CD14-positive monocyte (primary cell): Measurements from ENCODE around the gene BMP2K. TPM values are rescaled to one million over a fixed set of nuclear protein-coding genes. Genes with fewer than 3 reads are reported as not detected.

Experiments
- DNase-seq, 3 donors: peaks; one replicate each; pipeline ENCODE4 v3.0.0-alpha.2; 2011 to 2022
- H2AFZ ChIP-seq: 2 replicates; pipeline ENCODE4 v1.6.0; 2012; ENCODE audit warnings: mild to moderate bottlenecking, low read depth, low read length, inconsistent platforms; ENCODE audit not compliant: insufficient read depth, poor library complexity, severe bottlenecking
- H3K27ac ChIP-seq, 2 donors: 1 replicate in 1 of 2; 2 replicates in 1 of 2; pipeline ENCODE4 v1.5.1; 2012 to 2013; ENCODE audit warnings: low read length in 2 of 2, control low read depth in 1 of 2, inconsistent platforms in 1 of 2, low read depth in 1 of 2, mild to moderate bottlenecking in 1 of 2
- H3K27me3 ChIP-seq, 2 donors: one replicate each; pipeline versions ENCODE4 v1.6.0 to v1.6.1; 2011 to 2013; ENCODE audit warnings: low read length in 2 of 2; ENCODE audit not compliant: control insufficient read depth in 2 of 2, insufficient read depth in 2 of 2
- H3K36me3 ChIP-seq, 2 donors: replicated peaks in 1 of 2; 1 replicate in 1 of 2; 2 replicates in 1 of 2; pipeline versions ENCODE4 v1.5.1 to v1.6.1; 2012 to 2013; ENCODE audit warnings: low read length in 2 of 2, control low read depth in 1 of 2, inconsistent platforms in 1 of 2, mild to moderate bottlenecking in 1 of 2; ENCODE audit not compliant: insufficient read depth in 2 of 2, control insufficient read depth in 1 of 2
- H3K4me1 ChIP-seq, 2 donors: 1 replicate in 1 of 2; 2 replicates in 1 of 2; pipeline versions ENCODE4 v1.5.1 to v1.6.1; 2012 to 2013; ENCODE audit warnings: low read length in 2 of 2, control low read depth in 1 of 2, inconsistent platforms in 1 of 2, mild to moderate bottlenecking in 1 of 2, moderate library complexity in 1 of 2; ENCODE audit not compliant: insufficient read depth in 2 of 2, control insufficient read depth in 1 of 2
- H3K4me2 ChIP-seq: replicated peaks from 2 replicates; pipeline ENCODE3; 2012; ENCODE audit warnings: low read length, moderate library complexity, mild to moderate bottlenecking; ENCODE audit not compliant: poor library complexity, severe bottlenecking; ENCODE audit errors: extremely low read depth
- H3K4me3 ChIP-seq, 3 experiments: fragments of 200-600 bp in 1 of 3; sonication (generic) in 1 of 3; replicated peaks in 1 of 3; 1 replicate in 2 of 3; 2 replicates in 1 of 3; pipeline ENCODE4 v1.5.1; 2011 to 2013; ENCODE audit warnings: low read length in 3 of 3, mild to moderate bottlenecking in 3 of 3, control low read depth in 2 of 3, low read depth in 2 of 3, inconsistent platforms in 1 of 3, moderate library complexity in 1 of 3
- H3K79me2 ChIP-seq: 2 replicates; pipeline ENCODE4 v1.6.0; 2012; ENCODE audit warnings: mild to moderate bottlenecking, control low read depth, inconsistent platforms, low read length, moderate library complexity; ENCODE audit not compliant: insufficient read depth
- H3K9ac ChIP-seq: 2 replicates; pipeline ENCODE4 v1.6.0; 2017; ENCODE audit warnings: low read length, mild to moderate bottlenecking; ENCODE audit not compliant: insufficient read depth, poor library complexity, severe bottlenecking
- H3K9me3 ChIP-seq, 2 donors: replicated peaks in 1 of 2; 1 replicate in 1 of 2; 2 replicates in 1 of 2; pipeline versions ENCODE4 v1.5.1 to v1.6.1; 2012 to 2013; ENCODE audit warnings: low read length in 2 of 2, control low read depth in 1 of 2; ENCODE audit not compliant: control insufficient read depth in 1 of 2, insufficient read depth in 1 of 2
- H4K20me1 ChIP-seq: 2 replicates; pipeline ENCODE4 v1.6.0; 2012; ENCODE audit warnings: mild to moderate bottlenecking, low read length, control low read depth, moderate library complexity; ENCODE audit not compliant: insufficient read depth
- H3K27ac Mint-ChIP-seq, 7 donors: one replicate each; pipeline ENCODE4 v1.8.0; 2020; ENCODE audit warnings: mild to moderate bottlenecking in 7 of 7, mixed read lengths in 7 of 7, moderate library complexity in 6 of 7, inconsistent platforms in 2 of 7
- H3K27me3 Mint-ChIP-seq, 3 donors: one replicate each; pipeline ENCODE4 v1.8.0; 2021 to 2022; ENCODE audit warnings: low read depth in 3 of 3, mild to moderate bottlenecking in 3 of 3, mixed read lengths in 3 of 3, moderate library complexity in 3 of 3, inconsistent platforms in 1 of 3
- H3K36me3 Mint-ChIP-seq, 2 donors: one replicate each; pipeline ENCODE4 v1.8.0; 2020; ENCODE audit warnings: mixed read lengths in 2 of 2, inconsistent platforms in 1 of 2, mild to moderate bottlenecking in 1 of 2
- H3K4me1 Mint-ChIP-seq: one replicate; pipeline ENCODE4 v1.8.0; 2020; ENCODE audit warnings: mild to moderate bottlenecking, mixed read lengths
- H3K4me3 Mint-ChIP-seq, 2 donors: one replicate each; pipeline ENCODE4 v1.8.0; 2020; ENCODE audit warnings: mild to moderate bottlenecking in 2 of 2, mixed read lengths in 2 of 2, moderate library complexity in 1 of 2
- H3K9me3 Mint-ChIP-seq, 7 donors: one replicate each; pipeline ENCODE4 v1.8.0; 2020 to 2022; ENCODE audit warnings: mixed read lengths in 7 of 7, mild to moderate bottlenecking in 6 of 7, moderate library complexity in 6 of 7, inconsistent platforms in 2 of 7
- CTCF ChIP-seq: fragments of 200-600 bp; IDR thresholded peaks from one replicate; pipeline ENCODE4 v1.8.0; 2022; ENCODE audit warnings: antibody characterized with exemption, mild to moderate bottlenecking
- WGBS: methylation state at CpG from one replicate; pipeline ENCODE4 v1.1.5; 2013; ENCODE audit warnings: missing lambda C conversion rate; ENCODE audit not compliant: insufficient coverage; 5-methylcytosine and 5-hydroxymethylcytosine counted together
- intact Hi-C, 2 donors: fragments of 100-400 bp; cut with micrococcal nuclease; formaldehyde crosslinking; loops; one replicate each; pipeline versions ENCODE4 v1.15.0 to v1.15.1; 2023
- polyA plus RNA-seq, 3 donors: library from polyadenylated mRNA; depleted of rRNA in 1 of 3; unstranded in 2 of 3; stranded (reverse) in 1 of 3; fragments of 300-500 nt in 2 of 3; fragments of >200 nt in 1 of 3; fragmentation: Illumina TruSeq in 2 of 3; gene quantifications; 1 replicate in 2 of 3; 2 replicates in 1 of 3; pipeline ENCODE4 v1.2.3, GENCODE V29; 2012 to 2021

BMP2K gene
- polyA plus RNA-seq, 3 donors, result 11.8 to 39.7 (median 21.6) TPM

DNA sequence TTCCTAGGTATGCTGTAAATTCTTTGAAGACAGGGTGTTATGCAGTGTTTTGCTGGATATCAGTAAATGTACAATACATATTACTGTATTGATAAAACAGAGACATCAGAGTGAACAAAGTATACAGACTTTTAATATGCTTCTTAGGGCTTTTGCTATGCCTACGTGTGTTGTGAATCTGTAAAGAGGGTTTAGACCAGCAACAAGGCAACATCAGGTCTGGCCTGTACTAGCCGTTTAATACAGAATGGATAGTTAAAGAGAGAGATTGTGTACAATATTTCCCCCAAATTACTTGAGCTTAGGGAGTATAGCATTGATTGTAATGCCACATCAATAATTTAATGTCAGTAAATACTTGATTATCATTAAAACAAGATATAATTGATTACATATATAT, 87.8 kb downstream of the BMP2K start:
- H3K9me3 Mint-ChIP-seq, result no peaks in the 10 kb centered on the region
- H3K36me3 Mint-ChIP-seq, result peaks cover 55 to 59% of the 10 kb centered on the region in 2 donors
- H3K36me3 ChIP-seq, result peaks cover 67 to 88% of the 10 kb centered on the region in 2 donors
- no peak overlapping the region for H3K4me2 ChIP-seq
- H3K79me2 ChIP-seq, result no peaks in the 10 kb centered on the region
- H4K20me1 ChIP-seq, result peaks cover 32% of the 10 kb centered on the region
- no peaks in the 10 kb centered on the region for H3K27me3 ChIP-seq
- no peaks in the 10 kb centered on the region for H3K27me3 Mint-ChIP-seq
- H3K4me1 ChIP-seq, result no peaks in the 10 kb centered on the region
- WGBS, result 100% methylated on average over 1 of the region's 2 CpGs
- no peaks in the 10 kb centered on the region for H3K9me3 ChIP-seq
- peaks cover 2% of the 10 kb centered on the region for H3K4me1 Mint-ChIP-seq
- no peak overlapping the region for H3K27ac Mint-ChIP-seq
- intact Hi-C loops, result loop anchor here (5.0 to 10.0 kb wide), 3 partner anchors 89 to 899 kb away; partner anchors contain the start of gene BMP2K (in 1 of the 2)
- no peak overlapping the region for H3K4me3 ChIP-seq
- H3K27ac ChIP-seq, result no peak overlapping the region
- DNase-seq, result no peak
- H3K9ac ChIP-seq, result no peak overlapping the region
- no peak overlapping the region for H3K4me3 Mint-ChIP-seq
- no peak for TF ChIP-seq CTCF
- no peak overlapping the region for H2AFZ ChIP-seq

GRCh38 chr4:78864405-78865024, 88.4 kb downstream of the BMP2K start:
- Mint-ChIP-seq H3K9me3 (no peaks in the 10 kb centered on the region), H3K4me1 (peaks cover 2% of the 10 kb centered on the region), H3K27me3 (no peaks in the 10 kb centered on the region), H3K36me3 (peaks cover 54 to 59% of the 10 kb centered on the region in 2 donors), H3K4me3 (no peak overlapping the region), H3K27ac (no peak overlapping the region)
- Histone ChIP-seq H3K9me3 (no peaks in the 10 kb centered on the region), H3K79me2 (no peaks in the 10 kb centered on the region), H3K36me3 (peaks cover 63 to 88% of the 10 kb centered on the region in 2 donors), H3K27ac (no peak overlapping the region), H3K4me1 (no peaks in the 10 kb centered on the region), H3K9ac (no peak overlapping the region), H4K20me1 (peaks cover 32% of the 10 kb centered on the region), H3K4me3 (no peak overlapping the region), H3K4me2 (no peak overlapping the region), H3K27me3 (no peaks in the 10 kb centered on the region), H2AFZ (no peak overlapping the region)
- no CpG with 5 or more reads among the region's 3 CpGs for WGBS
- intact Hi-C loops, result loop anchor here (5.0 to 10.0 kb wide), 3 partner anchors 90 to 900 kb away; partner anchors contain the start of gene BMP2K (in 1 of the 2)
- TF ChIP-seq CTCF, result peak; percentile 85
- DNase-seq, result peak; percentile 51 to 68 (median 62)
